HG03159 (cell line): ENCODE measurements around the gene CIZ1.
"Not testable (repeated sequence)": the region's sequence is repeated elsewhere in the genome, so short reads cannot be mapped to it uniquely, and the experiment has no call there.

Source experiments
- ATAC-seq: cut with Tn5 transposase; IDR thresholded peaks from one replicate; pipeline ENCODE4 v1.9.1; 2021; ENCODE audit warnings: mild to moderate bottlenecking, moderate library complexity; ENCODE audit not compliant: unreplicated experiment

Gene CIZ1

GRCh38 chr9:128148509-128149000 is 42.8 kb downstream of the CIZ1 start:
- no peak for ATAC-seq

- ATAC-seq: no peak
These were observed 44.7 kb downstream of the CIZ1 start for GRCh38 chr9:128146591-128147120.

GRCh38 chr9:128145951-128146351 is 45.4 kb downstream of the CIZ1 start:
- no peak for ATAC-seq

GRCh38 chr9:128145536-128145935 is 45.8 kb downstream of the CIZ1 start:
- ATAC-seq: no peak

GRCh38 chr9:128144239-128145181 is 46.9 kb downstream of the CIZ1 start:
- no peak for ATAC-seq

GRCh38 chr9:128143525-128144238 is 47.7 kb downstream of the CIZ1 start:
- ATAC-seq: no peak

- no peak for ATAC-seq
These were observed 48.8 kb downstream of the CIZ1 start for GRCh38 chr9:128142596-128142995.

- no peak for ATAC-seq
These were observed 49.3 kb downstream of the CIZ1 start for GRCh38 chr9:128142061-128142460.

- ATAC-seq: no peak
These were observed 49.8 kb downstream of the CIZ1 start for GRCh38 chr9:128141604-128142003.

- ATAC-seq: no peak
These were observed 51.8 kb downstream of the CIZ1 start for GRCh38 chr9:128139621-128140020.

- no peak for ATAC-seq
These were observed 53.4 kb downstream of the CIZ1 start for GRCh38 chr9:128138001-128138400.

- no peak for ATAC-seq
These were observed 54.3 kb downstream of the CIZ1 start for GRCh38 chr9:128136816-128137793.

- not testable (repeated sequence) for ATAC-seq
These were observed 55.8 kb downstream of the CIZ1 start for GRCh38 chr9:128135561-128135960.

GRCh38 chr9:128132139-128132538 is 59.2 kb downstream of the CIZ1 start:
- not testable (repeated sequence) for ATAC-seq

GRCh38 chr9:128131346-128131745 is 60.0 kb downstream of the CIZ1 start:
- not testable (repeated sequence) for ATAC-seq

GRCh38 chr9:128130651-128131050 is 60.7 kb downstream of the CIZ1 start:
- ATAC-seq: not testable (repeated sequence)

- not testable (repeated sequence) for ATAC-seq
These were observed 61.3 kb downstream of the CIZ1 start for GRCh38 chr9:128129976-128130590.

- no peak for ATAC-seq
These were observed 62.4 kb downstream of the CIZ1 start for GRCh38 chr9:128128836-128129590.
